GM19238 (cell line): ENCODE measurements around the gene CADPS2.
"Not testable (repeated sequence)": the region's sequence is repeated elsewhere in the genome, so short reads cannot be mapped to it uniquely, and the experiment has no call there.

Experiments used
- DNase-seq: peaks from one replicate; pipeline ENCODE4 v3.0.0; 2011; ENCODE audit warnings: low spot score; ENCODE audit not compliant: insufficient read length

CADPS2 gene

GRCh38 chr7:122715183-122715582 lies 171.1 kb downstream of the CADPS2 start:
- DNase-seq = no peak

GRCh38 chr7:122710916-122711315 lies 175.3 kb downstream of the CADPS2 start:
- no peak for DNase-seq

- DNase-seq = no peak
These were observed 176.2 kb downstream of the CADPS2 start for GRCh38 chr7:122709930-122710646.

GRCh38 chr7:122706836-122707235 lies 179.4 kb downstream of the CADPS2 start:
- no peak for DNase-seq

- DNase-seq = no peak
These were observed 183.3 kb downstream of the CADPS2 start, which contains the start of gene RNF148 for GRCh38 chr7:122702872-122703510. RNF148 (minus strand) TSS chr7:122702922; CDS start chr7:122702750, 172 bp downstream.

- no peak for DNase-seq
These were observed 187.2 kb downstream of the CADPS2 start, which contains the start of gene RNF133 for GRCh38 chr7:122699017-122699416. RNF133 (minus strand) TSS chr7:122699117; CDS start chr7:122698918, 199 bp downstream.

- no peak for DNase-seq
These were observed 190.4 kb downstream of the CADPS2 start for GRCh38 chr7:122695816-122696215.

GRCh38 chr7:122694697-122695096 lies 191.6 kb downstream of the CADPS2 start:
- no peak for DNase-seq

GRCh38 chr7:122692769-122693309 lies 193.4 kb downstream of the CADPS2 start:
- DNase-seq = no peak

- no peak for DNase-seq
These were observed 194.6 kb downstream of the CADPS2 start for GRCh38 chr7:122691569-122692235.

- DNase-seq = no peak
These were observed 196.7 kb downstream of the CADPS2 start for GRCh38 chr7:122689346-122690109.

- DNase-seq = no peak
These were observed 197.8 kb downstream of the CADPS2 start for GRCh38 chr7:122688400-122688998.

GRCh38 chr7:122686360-122686878 lies 199.8 kb downstream of the CADPS2 start:
- DNase-seq = no peak

GRCh38 chr7:122684504-122684903 lies 201.8 kb downstream of the CADPS2 start:
- no peak for DNase-seq

- DNase-seq = no peak
These were observed 203.3 kb downstream of the CADPS2 start for GRCh38 chr7:122682815-122683550.

GRCh38 chr7:122681186-122681585 lies 205.1 kb downstream of the CADPS2 start:
- not testable (repeated sequence) for DNase-seq

GRCh38 chr7:122679813-122680212 lies 206.4 kb downstream of the CADPS2 start:
- no peak for DNase-seq

- not testable (repeated sequence) for DNase-seq
These were observed 207.0 kb downstream of the CADPS2 start for GRCh38 chr7:122679269-122679709.

GRCh38 chr7:122677149-122677548 lies 209.1 kb downstream of the CADPS2 start:
- no peak for DNase-seq

GRCh38 chr7:122676466-122676865 lies 209.8 kb downstream of the CADPS2 start:
- DNase-seq = no peak
